Hepatocyte (in vitro differentiated cells): ENCODE results near the gene RIN3.
"Not testable (repeated sequence)": the region's sequence is repeated elsewhere in the genome, so short reads cannot be mapped to it uniquely, and the experiment has no call there.

ENCODE experiments used
- EZH2 ChIP-seq: fragments of 200-600 bp; sonication (generic); IDR thresholded peaks from 2 replicates; pipeline ENCODE4 v1.6.1; 2016; ENCODE audit warnings: antibody characterized with exemption, mild to moderate bottlenecking, borderline replicate concordance
- TF ChIP-seq, protein P1 (sequence below): fragments of 200-600 bp; sonication (generic); IDR thresholded peaks from 2 replicates; pipeline ENCODE4 v1.5.1; 2016; ENCODE audit warnings: antibody characterized with exemption, mild to moderate bottlenecking; ENCODE audit not compliant: poor library complexity

- TF ChIP-seq, protein P1, sequence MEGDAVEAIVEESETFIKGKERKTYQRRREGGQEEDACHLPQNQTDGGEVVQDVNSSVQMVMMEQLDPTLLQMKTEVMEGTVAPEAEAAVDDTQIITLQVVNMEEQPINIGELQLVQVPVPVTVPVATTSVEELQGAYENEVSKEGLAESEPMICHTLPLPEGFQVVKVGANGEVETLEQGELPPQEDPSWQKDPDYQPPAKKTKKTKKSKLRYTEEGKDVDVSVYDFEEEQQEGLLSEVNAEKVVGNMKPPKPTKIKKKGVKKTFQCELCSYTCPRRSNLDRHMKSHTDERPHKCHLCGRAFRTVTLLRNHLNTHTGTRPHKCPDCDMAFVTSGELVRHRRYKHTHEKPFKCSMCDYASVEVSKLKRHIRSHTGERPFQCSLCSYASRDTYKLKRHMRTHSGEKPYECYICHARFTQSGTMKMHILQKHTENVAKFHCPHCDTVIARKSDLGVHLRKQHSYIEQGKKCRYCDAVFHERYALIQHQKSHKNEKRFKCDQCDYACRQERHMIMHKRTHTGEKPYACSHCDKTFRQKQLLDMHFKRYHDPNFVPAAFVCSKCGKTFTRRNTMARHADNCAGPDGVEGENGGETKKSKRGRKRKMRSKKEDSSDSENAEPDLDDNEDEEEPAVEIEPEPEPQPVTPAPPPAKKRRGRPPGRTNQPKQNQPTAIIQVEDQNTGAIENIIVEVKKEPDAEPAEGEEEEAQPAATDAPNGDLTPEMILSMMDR: not testable (repeated sequence)
- TF ChIP-seq EZH2: not testable (repeated sequence)
These were observed 126.0 kb downstream of the RIN3 start for GRCh38 chr14:92639472-92640117.
